ENCODE measurements around the gene CCND1.

Gene CCND1

DNA sequence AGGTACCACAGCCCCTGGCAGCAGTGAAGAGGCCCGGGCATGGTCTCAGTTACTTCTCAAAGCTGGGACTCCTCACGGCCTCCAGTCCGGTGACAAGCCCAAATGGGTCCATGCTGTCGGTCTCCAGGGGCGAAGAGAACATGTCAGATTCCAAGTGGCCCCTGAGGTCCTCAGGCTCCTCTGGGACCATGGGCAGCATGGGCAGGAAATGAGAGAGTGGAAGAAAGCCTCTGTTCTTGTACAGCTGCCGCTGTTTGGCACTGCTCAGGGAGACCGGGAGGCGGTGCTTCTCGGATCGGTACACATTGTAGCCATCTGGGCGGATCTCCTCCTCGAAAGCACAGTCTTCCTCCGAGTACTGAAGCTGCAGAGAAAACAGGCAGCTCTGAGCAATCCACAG, 58.3 kb downstream of the CCND1 start:
- ATAC-seq (ENCODE audit: low read depth) (peak; percentile 57), DNase-seq (ENCODE audit: low spot score in 2 of 2) (no peak)
- H3K27me3 Mint-ChIP-seq, result peaks cover 11% of the 10 kb centered on the region
- H3K4me1 Mint-ChIP-seq, result peaks cover 6% of the 10 kb centered on the region
- no peak overlapping the region for H3K4me3 Mint-ChIP-seq
- H3K27ac Mint-ChIP-seq, result no peak overlapping the region
- H3K9me3 Mint-ChIP-seq, result no peaks in the 10 kb centered on the region
- no peaks in the 10 kb centered on the region for H3K36me3 Mint-ChIP-seq

DNA sequence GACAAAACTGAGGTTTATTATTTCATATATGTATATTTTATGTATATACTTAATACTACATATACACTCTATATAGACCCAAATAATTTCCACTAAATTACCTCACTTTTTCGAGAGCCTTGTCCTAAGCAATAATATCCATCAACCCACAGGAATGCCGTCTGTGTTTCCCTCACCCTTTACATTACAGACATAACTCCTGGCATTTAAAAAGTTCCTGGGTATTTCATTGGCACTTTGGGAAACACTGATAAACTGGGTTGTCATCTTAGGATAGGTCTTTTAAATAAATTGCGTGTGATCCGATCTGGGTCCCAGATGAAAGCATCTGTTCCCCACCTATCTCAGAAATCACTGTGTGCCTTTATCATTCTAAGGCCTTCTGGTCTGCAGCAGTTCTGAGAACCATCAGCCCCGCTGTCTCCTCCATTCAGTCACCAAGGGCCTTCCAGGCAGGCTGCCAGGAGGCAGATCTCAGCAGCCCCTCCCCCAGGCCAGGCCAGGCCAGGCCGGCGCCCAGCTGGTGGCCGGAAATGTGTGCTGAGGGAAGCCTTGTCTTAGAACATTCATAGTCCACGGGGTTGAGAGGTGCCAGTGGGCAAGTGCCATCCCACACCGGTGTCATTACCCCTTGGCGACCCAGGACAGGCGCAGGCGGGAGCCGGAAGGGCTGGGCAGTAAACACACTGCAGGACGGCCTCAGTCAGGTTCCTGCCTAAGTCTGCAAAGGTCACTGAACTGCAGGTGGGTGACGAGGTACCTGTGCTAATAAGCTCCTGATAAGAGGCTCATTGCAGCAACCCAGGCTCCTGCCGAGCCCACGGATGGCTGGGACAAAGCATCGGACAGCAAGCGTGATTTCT, 59.6 kb downstream of the CCND1 start:
- Mint-ChIP-seq H3K36me3 (no peaks in the 10 kb centered on the region), H3K4me1 (peaks cover 6% of the 10 kb centered on the region), H3K9me3 (no peaks in the 10 kb centered on the region), H3K27ac (no peak overlapping the region), H3K4me3 (no peak overlapping the region), H3K27me3 (peaks cover 9% of the 10 kb centered on the region)
- DNase-seq (ENCODE audit: low spot score in 2 of 2), result no peak
- no peak for ATAC-seq (ENCODE audit: low read depth)

DNA sequence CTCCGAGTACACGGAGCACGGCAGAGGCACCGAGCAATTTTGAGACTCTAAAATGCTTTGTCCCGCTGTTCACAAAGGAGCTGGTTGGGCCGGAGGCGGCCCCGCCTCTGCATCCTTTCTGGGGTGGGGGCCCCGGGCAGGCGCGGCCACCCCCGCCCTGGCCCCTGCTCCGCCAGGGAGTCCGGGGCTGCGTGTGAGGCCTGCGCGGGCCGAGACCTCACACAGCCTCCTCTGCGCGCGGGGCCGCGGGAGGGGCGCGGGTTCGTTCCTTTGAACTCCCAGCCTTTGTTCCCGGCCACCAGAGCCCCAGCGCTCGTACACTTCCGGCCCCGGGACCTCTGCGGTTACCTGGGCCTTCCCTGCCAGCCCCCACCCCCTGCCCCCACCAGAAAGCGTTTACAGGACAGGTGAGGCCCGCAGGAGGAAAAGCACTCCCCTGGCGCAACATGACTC, 61.3 kb downstream of the CCND1 start:
- H3K9me3 Mint-ChIP-seq, result no peaks in the 10 kb centered on the region
- DNase-seq (ENCODE audit: low spot score in 2 of 2), result no peak
- H3K4me3 Mint-ChIP-seq, result no peak overlapping the region
- no peak for ATAC-seq (ENCODE audit: low read depth)
- peaks cover 10% of the 10 kb centered on the region for H3K27me3 Mint-ChIP-seq
- H3K27ac Mint-ChIP-seq, result no peak overlapping the region
- H3K4me1 Mint-ChIP-seq, result peaks cover 6% of the 10 kb centered on the region
- no peaks in the 10 kb centered on the region for H3K36me3 Mint-ChIP-seq

DNA sequence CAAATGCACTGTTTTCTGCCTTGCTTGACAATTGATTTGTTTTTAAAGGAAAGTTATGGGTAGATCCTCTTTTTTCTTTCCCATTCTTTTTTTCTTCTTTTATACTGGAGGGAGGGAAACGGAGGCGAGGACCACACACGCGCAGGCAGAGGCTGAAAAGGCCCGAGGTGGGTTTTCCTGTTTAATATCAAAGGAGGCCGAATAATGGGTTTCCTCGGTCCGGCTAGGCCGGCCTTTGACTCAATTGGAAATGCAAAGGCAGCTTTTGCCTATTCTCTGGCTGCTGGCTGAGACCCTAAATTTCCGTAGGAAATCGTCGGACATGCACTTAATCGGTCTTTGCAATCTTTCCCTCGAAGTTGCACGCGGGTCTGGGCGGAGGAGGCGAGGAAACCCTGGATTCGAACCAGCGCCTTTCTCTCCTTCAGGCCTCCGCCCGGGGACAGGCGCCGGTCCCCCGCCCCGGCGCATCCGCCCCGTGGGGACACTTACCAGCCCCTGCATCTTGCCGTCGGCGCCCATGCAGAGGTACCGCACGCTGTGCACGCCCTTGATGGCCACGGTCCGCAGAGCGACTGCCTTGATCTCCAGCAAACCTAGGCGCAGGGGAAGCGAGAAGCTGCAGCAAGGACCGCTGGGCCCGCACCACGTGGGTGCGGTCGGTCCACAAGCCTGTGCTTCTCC, 62.0 kb downstream of the CCND1 start:
- Mint-ChIP-seq H3K36me3 (no peaks in the 10 kb centered on the region), H3K4me3 (peak overlapping the region; percentile 32), H3K4me1 (peaks cover 6% of the 10 kb centered on the region), H3K9me3 (no peaks in the 10 kb centered on the region), H3K27ac (no peak overlapping the region), H3K27me3 (peaks cover 10% of the 10 kb centered on the region)
- ATAC-seq (ENCODE audit: low read depth) (no peak), DNase-seq (ENCODE audit: low spot score in 2 of 2) (no peak)

DNA sequence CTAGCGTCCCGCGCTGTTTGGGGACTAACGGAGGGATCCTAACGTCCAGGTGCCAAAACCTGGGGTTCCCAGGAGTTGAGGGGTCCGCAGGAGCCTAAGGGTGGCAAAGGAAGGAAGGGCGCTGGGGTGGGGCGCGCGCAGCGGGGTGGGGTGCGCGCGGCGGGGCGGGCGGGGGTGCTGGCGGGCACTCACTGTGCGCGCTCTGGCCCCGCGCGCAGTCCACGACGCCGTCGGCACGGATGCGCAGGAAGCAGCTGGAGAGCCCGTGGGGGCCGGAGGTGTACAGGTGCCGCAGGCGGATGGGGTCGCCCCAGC, 62.5 kb downstream of the CCND1 start:
- Mint-ChIP-seq H3K4me1 (peaks cover 6% of the 10 kb centered on the region), H3K9me3 (no peaks in the 10 kb centered on the region), H3K36me3 (no peaks in the 10 kb centered on the region), H3K27me3 (peaks cover 10% of the 10 kb centered on the region), H3K27ac (no peak overlapping the region), H3K4me3 (peak overlapping the region; percentile 32)
- DNase-seq (ENCODE audit: low spot score in 2 of 2) (no peak), ATAC-seq (ENCODE audit: low read depth) (no peak)
